D721Med (cell line): Measurements from ENCODE around the gene KDR.

ENCODE experiments used
- DNase-seq: peaks from one replicate; pipeline ENCODE4 v3.0.0; 2011; ENCODE audit warnings: low spot score; ENCODE audit not compliant: insufficient read length
- FAIRE-seq: peaks from 2 replicates; lab custom pipeline; 2011; peaks lifted over from hg19 to GRCh38; lab: Jason Lieb, UNC
- TF ChIP-seq, protein P1 (sequence below): IDR thresholded peaks from 2 replicates; pipeline ENCODE4 v1.5.1; 2012; ENCODE audit warnings: mild to moderate bottlenecking, control low read depth; ENCODE audit not compliant: insufficient read depth; ENCODE audit errors: missing control alignments

Gene KDR

DNA sequence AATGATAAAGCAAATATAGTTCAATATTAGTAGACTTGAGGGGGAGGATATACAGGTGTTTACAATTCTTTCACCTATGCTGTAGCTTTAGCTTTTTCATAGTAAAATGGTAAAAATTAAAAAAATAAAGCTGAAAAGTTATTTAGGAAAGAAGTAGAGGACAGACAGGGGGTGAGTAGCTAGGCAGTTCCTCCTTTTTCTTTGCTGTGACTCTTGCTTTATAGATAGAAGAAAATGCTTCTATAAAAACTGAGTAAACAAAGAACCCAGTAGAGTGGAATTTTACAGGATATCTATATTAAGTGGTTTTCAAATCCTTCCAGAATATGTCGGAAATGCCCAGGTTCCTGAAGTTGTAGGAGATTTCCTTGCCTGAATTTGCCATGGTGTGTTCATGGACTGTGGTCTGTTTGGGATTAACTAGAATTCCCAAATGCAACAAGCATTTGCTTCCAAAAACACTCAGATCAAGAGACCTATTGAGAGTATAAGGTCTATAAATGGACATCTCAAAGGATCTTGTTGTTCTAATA lies 74.9 kb downstream of the KDR start:
- DNase-seq: no peak
- FAIRE-seq: no peak
- TF ChIP-seq, protein P1, sequence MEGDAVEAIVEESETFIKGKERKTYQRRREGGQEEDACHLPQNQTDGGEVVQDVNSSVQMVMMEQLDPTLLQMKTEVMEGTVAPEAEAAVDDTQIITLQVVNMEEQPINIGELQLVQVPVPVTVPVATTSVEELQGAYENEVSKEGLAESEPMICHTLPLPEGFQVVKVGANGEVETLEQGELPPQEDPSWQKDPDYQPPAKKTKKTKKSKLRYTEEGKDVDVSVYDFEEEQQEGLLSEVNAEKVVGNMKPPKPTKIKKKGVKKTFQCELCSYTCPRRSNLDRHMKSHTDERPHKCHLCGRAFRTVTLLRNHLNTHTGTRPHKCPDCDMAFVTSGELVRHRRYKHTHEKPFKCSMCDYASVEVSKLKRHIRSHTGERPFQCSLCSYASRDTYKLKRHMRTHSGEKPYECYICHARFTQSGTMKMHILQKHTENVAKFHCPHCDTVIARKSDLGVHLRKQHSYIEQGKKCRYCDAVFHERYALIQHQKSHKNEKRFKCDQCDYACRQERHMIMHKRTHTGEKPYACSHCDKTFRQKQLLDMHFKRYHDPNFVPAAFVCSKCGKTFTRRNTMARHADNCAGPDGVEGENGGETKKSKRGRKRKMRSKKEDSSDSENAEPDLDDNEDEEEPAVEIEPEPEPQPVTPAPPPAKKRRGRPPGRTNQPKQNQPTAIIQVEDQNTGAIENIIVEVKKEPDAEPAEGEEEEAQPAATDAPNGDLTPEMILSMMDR: no peak

DNA sequence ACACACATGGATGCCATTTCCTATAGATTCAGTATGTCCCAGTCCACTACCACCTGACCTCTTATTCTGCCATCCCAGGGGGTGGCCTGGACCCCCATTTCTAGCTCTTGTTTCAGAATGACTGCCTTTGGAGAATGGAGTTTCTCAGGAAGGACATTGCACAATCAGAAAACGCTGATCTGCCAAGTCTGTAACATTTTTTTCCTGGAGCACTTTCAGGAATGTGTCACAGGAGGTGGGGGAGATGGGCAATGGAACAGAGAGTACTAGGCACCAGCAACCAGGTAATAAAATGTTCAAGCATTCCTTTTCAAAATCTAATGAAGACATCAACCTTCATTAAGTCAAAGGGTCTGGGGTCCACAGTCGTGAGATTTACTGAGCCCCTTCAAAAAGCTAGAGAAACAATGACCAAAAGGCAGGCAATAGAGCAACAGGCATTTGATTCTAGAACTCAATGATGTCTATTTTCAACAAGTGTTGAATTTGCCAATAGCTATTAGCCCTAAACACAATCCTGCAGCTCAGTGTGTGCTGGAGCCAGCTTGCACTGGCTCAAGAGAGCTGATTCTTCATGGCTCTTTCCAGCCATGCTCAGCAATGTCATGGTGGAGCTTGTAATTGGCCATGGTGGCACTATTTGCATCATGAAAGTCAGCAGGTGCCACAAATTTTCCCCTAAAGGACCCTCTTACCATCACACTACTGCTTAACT lies 87.1 kb downstream of the KDR start:
- DNase-seq (no peak), FAIRE-seq (no peak)
- TF ChIP-seq, protein P1: no peak

DNA sequence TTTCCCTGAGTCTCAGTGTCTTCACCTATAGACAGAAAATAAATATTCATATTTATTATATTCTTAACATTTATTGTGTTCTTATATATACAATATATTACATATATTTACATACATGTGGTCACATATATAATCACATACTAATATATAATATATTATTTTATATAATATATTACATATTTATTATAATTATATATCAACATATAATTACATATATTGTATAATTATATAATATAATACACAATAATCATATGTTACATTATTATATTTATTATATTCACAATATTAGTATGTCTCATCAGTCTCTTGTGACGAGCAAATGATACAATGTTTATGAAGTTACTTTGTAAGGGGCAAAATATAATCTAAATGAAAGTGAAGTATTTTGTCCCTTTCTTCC lies 87.7 kb downstream of the KDR start:
- TF ChIP-seq, protein P1: no peak
- FAIRE-seq (no peak), DNase-seq (no peak)

DNA sequence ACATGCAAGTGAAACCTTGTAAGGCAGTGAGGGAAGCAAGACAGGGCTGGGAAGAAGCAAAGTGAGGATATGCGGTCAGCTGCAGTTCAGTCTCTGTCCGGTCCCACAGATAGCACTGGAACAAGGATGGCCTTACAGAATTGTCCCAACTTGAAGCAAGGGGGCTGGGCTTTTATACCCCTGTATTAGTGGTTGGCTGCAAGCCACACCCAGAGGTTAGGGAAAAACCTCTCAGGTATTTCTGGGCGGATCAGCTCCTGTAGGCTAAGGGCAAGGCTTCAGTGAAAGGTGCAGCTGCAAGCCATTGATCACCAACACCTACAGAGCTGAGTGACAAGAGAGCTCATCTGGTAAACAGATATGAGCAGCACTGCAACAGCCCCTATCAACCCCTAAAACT lies 89.0 kb downstream of the KDR start:
- TF ChIP-seq, protein P1: no peak
- DNase-seq: no peak
- no peak for FAIRE-seq

DNA sequence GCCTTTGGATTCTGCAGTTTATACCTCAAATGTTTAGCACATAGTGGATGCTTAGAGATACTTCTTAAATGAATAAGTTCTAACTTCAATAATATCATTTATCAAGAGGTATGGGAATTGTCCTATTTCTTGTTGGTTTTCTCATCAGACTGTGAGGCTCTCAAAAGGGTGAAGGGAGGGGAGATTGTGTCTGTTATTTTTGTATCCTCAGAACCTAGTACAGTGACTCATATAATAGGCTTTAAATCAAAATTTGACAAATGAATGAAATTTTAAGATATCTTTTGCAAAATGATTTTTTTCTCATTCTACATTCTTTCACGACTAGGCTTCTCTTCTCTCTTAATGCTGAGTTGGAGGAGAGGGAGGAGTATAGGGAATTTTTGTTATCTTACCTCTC lies 89.5 kb downstream of the KDR start:
- no peak for DNase-seq
- TF ChIP-seq, protein P1: no peak
- no peak for FAIRE-seq

DNA sequence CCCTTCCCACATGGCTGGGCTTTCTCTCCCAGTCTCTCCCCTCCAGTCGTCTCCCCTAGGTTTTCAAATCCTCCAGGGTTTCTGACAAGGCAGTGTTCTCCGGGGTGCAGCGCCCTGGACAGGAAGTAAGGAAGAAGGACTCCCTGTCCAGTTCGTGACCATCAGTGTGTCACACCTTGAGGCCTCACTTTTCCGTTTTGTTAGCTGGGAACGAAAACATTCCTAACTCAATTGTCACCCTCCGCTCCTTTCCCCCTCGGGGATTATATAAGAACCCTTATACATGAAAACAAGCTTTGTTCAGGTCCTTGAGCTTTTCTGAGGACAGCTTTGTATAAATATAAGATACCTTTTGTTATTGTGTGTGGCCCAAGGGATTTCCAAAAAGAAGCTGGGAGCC lies 92.1 kb downstream of the KDR start:
- DNase-seq (no peak), FAIRE-seq (no peak)
- TF ChIP-seq, protein P1: no peak

DNA sequence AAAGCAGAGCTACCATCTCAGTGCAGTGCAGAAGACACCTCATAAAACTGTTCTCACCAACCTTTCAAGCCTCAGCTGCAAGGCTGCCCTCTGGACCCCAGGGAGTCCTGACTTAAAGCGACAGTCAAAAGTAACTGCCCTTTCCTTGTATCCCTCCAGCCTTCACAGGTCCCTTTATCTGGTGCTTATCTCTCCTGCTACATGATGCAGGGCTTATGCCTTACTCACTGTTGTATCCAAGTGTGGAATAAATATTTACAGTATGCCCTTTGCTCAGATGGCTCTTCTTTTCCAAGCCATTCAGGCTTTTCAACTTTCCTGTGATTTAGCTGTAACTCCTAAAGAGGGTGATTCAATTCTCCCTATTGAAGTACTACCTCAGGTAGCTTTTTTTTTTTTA lies 92.6 kb downstream of the KDR start:
- no peak for DNase-seq
- no peak for FAIRE-seq
- TF ChIP-seq, protein P1: no peak
